Measurements from ENCODE around the gene CAV3. TPM values are rescaled to one million over a fixed set of nuclear protein-coding genes. Genes with fewer than 3 reads are reported as not detected.
"Not testable (repeated sequence)": the region's sequence is repeated elsewhere in the genome, so short reads cannot be mapped to it uniquely, and the experiment has no call there.

Gene CAV3
- total RNA-seq, result not detected

DNA sequence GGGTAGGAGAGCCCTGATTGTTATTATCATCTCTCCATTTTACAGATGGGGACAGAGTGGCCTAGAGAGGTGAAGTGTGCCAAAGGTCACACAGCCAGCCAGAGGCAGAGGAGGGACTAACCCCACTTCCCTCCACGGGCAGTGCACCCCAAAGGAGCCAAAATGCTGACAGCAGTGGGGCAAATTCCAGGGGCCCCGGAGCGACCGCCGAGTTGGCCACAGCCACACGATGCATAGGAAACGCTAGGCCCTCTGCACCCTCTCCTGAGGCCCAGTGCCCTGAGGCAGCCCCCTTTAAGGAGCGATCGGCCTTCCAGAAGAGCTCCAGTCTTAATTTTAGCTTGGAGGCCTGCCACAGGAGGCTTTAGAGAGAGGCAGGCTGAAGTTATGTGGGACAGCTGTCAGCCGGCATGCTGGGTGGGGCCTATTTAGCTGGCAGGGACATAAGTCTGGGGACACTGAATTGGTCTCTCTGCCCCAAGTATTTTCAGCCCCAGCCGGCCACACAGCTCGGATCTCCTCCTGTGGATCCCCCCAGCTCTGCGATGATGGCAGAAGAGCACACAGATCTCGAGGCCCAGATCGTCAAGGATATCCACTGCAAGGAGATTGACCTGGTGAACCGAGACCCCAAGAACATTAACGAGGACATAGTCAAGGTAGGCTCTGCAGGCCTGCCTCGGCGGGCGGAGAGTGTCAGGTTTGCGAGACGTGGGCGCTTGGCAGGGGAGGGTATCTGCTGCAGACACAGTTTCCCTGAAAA lies at the start of gene CAV3:
Gene CAV3 (plus strand): TSS at position 471 of the 763 bp plus-strand sequence. CDS start 75 bp downstream, at position 546.
- intact Hi-C loops (cut with DNase I; ENCODE audit: low total_unique reads), result no loop called here
- DNase-seq, result no peak
- TF ChIP-seq POLR2A (IDR thresholded peaks at IDR 0.05), result no peak
- TF ChIP-seq, protein P1, sequence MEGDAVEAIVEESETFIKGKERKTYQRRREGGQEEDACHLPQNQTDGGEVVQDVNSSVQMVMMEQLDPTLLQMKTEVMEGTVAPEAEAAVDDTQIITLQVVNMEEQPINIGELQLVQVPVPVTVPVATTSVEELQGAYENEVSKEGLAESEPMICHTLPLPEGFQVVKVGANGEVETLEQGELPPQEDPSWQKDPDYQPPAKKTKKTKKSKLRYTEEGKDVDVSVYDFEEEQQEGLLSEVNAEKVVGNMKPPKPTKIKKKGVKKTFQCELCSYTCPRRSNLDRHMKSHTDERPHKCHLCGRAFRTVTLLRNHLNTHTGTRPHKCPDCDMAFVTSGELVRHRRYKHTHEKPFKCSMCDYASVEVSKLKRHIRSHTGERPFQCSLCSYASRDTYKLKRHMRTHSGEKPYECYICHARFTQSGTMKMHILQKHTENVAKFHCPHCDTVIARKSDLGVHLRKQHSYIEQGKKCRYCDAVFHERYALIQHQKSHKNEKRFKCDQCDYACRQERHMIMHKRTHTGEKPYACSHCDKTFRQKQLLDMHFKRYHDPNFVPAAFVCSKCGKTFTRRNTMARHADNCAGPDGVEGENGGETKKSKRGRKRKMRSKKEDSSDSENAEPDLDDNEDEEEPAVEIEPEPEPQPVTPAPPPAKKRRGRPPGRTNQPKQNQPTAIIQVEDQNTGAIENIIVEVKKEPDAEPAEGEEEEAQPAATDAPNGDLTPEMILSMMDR (IDR thresholded peaks at IDR 0.05), result no peak

DNA sequence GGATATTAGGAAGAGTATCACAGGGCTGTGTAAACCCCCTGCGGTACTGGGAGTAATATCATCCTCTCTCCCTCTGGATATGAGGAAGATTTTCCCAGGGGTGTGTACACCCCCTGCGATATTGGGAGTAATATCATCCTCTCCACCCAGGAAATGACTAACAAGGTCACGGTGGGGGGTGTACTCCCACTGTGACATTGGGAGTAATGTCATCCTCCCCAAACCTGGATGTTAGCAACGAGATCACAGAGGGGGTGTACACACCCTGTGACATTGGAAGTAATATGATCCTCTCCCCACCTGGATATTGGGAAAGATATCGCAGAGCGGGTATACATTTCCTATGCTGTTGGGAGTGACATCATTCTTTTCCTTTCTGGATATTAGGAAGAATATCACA lies 48.6 kb upstream of the CAV3 start:
- H3K4me3 ChIP-seq; H3K27me3 ChIP-seq; H3K9me3 ChIP-seq; H3K27ac ChIP-seq; DNase-seq; H3K36me3 ChIP-seq; intact Hi-C loops (cut with DNase I; ENCODE audit: low total_unique reads); H3K4me1 ChIP-seq: not testable (repeated sequence)

More for the DNA sequence above, at the start of gene CAV3:
- Histone ChIP-seq H3K27ac (no peak within 1 kb of the TSS), H3K36me3 (no peaks in the 10 kb centered on the region), H3K4me3 (no peak within 1 kb of the TSS), H3K27me3 (no peaks in the 10 kb centered on the region), H3K4me1 (no peaks in the 10 kb centered on the region), H3K9me3 (no peaks in the 10 kb centered on the region)

- DNase-seq; H3K27me3 ChIP-seq; H3K4me3 ChIP-seq; H3K9me3 ChIP-seq; H3K36me3 ChIP-seq; H3K4me1 ChIP-seq; H3K27ac ChIP-seq; intact Hi-C loops (cut with DNase I; ENCODE audit: low total_unique reads): not testable (repeated sequence)
These were observed 42.3 kb upstream of the CAV3 start for GRCh38 chr3:8691295-8691694.

DNA sequence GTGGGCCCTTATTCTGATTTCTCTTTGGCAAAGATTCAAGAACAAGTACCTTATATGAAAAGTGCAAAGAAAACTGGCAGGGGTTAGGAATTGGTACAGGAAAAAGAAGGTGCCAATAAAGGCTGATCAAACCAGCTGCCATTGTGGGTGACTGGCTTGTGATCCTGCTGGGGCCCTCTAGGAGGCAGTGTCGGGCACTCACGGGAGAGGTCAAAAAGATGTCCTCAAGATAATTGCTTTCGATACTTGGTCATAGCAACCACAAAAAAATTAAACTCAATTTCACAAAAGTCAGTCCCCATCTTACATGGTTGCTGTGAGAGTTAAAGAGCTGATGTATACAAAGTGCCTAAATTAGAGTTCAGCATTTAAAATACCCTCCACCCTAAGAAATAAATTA lies 31.0 kb upstream of the CAV3 start:
- Histone ChIP-seq H3K4me1 (no peaks in the 10 kb centered on the region), H3K4me3 (no peak overlapping the region), H3K27me3 (no peaks in the 10 kb centered on the region), H3K36me3 (no peaks in the 10 kb centered on the region), H3K27ac (no peak overlapping the region), H3K9me3 (no peaks in the 10 kb centered on the region)
- TF ChIP-seq POLR2A (IDR thresholded peaks at IDR 0.05), result no peak
- TF ChIP-seq, protein P1 (IDR thresholded peaks at IDR 0.05), result no peak
- intact Hi-C loops (cut with DNase I; ENCODE audit: low total_unique reads), result no loop called here
- no peak for DNase-seq

- H3K9me3 ChIP-seq, result no peaks in the 10 kb centered on the region
- no peaks in the 10 kb centered on the region for H3K27me3 ChIP-seq
- TF ChIP-seq POLR2A (IDR thresholded peaks at IDR 0.05), result no peak
- TF ChIP-seq, protein P1 (IDR thresholded peaks at IDR 0.05), result no peak
- intact Hi-C loops (cut with DNase I; ENCODE audit: low total_unique reads), result no loop called here
- no peak for DNase-seq
- no peak overlapping the region for H3K27ac ChIP-seq
- no peaks in the 10 kb centered on the region for H3K36me3 ChIP-seq
- H3K4me1 ChIP-seq, result no peaks in the 10 kb centered on the region
- no peak overlapping the region for H3K4me3 ChIP-seq
These were observed 28.0 kb upstream of the CAV3 start for GRCh38 chr3:8705575-8705974.

DNA sequence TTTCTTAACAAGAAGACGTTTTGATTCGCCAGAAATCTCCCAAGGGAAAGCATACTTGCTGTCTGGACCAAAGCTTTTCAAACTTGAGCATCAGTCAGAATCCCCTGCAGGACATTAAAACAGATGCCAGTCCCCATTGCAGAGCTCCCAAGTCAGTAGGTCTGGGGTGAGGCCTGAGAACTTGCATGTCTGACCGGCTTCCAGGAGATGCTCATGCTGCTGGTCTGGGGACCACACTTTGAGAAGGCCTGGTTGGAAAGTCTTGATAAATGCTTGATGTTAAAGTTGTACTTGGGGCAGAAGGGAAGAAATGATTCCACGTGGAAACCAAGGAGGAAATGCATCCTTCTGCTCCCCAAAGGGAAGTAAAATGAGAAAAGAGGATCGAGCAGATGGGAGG lies 24.3 kb upstream of the CAV3 start:
- Histone ChIP-seq H3K4me3 (no peak overlapping the region), H3K27ac (no peak overlapping the region), H3K9me3 (no peaks in the 10 kb centered on the region), H3K36me3 (no peaks in the 10 kb centered on the region), H3K27me3 (no peaks in the 10 kb centered on the region), H3K4me1 (no peaks in the 10 kb centered on the region)
- intact Hi-C loops (cut with DNase I; ENCODE audit: low total_unique reads), result no loop called here
- no peak for DNase-seq
- no peak for TF ChIP-seq POLR2A (IDR thresholded peaks at IDR 0.05)
- TF ChIP-seq, protein P1 (IDR thresholded peaks at IDR 0.05), result no peak
